Activated CD8-positive, alpha-beta memory T cell treated with anti-CD3 and anti-CD28 coated beads, Interleukin-2, amount 50 U/mL, for 48 hours (primary cell): ENCODE measurements around the gene CYB561D2.
A peak's percentile ranks its signal among the peaks of the same experiment; 100 is the strongest.
"Not testable (repeated sequence)": the region's sequence is repeated elsewhere in the genome, so short reads cannot be mapped to it uniquely, and the experiment has no call there.

Experiments used
- DNase-seq: peaks from one replicate; pipeline ENCODE4 v3.0.0-alpha.2; 2020

The CYB561D2 gene, protein sequence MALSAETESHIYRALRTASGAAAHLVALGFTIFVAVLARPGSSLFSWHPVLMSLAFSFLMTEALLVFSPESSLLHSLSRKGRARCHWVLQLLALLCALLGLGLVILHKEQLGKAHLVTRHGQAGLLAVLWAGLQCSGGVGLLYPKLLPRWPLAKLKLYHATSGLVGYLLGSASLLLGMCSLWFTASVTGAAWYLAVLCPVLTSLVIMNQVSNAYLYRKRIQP

DNA sequence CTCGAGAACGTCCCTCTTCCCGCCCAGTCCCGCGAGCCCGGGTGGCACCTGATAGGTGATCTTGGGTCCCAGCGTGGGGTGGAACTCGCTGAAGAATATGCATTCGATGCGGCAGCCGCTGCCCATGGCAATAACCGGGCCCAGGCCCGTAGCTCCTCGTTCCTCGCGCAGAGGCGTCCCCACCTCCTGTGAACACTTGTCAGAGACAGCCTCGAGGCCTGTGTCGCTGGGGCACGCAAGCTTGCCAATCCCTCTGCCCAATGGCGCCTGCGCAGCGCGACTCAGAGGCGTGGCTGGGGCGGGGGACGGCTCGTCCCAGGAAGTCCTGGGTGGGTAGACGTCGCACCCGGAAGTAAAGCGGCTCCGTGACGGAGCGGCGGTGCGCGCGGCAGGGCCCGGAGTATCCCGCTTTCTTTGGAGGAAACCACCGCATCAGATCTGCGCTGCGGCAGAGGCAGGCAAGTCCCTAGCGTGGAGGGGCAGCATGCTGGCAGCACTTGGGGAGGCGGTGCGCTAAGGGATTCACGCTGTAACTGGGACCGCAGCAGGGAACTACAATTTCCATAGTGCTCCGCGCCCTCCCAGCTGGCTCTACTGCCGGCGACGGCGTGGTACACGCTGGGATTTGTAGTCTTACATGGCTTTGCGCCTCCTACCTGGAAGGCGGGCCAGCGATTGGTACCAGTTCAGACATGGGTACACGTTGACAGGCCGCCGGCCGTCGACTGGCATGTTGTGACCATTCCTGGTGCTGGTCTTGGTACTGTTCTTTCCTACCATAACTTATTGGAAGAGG lies at the start of gene CYB561D2, which contains the start of gene NPRL2:
TSS of gene CYB561D2 (plus strand) at position 336 of the 796 bp plus-strand sequence. CDS start 572 bp downstream, outside the sequence.
TSS of gene NPRL2 (minus strand) at position 249 of the 796 bp plus-strand sequence. CDS start at position 126, 123 bp downstream.
- peak; percentile 99 for DNase-seq

DNA sequence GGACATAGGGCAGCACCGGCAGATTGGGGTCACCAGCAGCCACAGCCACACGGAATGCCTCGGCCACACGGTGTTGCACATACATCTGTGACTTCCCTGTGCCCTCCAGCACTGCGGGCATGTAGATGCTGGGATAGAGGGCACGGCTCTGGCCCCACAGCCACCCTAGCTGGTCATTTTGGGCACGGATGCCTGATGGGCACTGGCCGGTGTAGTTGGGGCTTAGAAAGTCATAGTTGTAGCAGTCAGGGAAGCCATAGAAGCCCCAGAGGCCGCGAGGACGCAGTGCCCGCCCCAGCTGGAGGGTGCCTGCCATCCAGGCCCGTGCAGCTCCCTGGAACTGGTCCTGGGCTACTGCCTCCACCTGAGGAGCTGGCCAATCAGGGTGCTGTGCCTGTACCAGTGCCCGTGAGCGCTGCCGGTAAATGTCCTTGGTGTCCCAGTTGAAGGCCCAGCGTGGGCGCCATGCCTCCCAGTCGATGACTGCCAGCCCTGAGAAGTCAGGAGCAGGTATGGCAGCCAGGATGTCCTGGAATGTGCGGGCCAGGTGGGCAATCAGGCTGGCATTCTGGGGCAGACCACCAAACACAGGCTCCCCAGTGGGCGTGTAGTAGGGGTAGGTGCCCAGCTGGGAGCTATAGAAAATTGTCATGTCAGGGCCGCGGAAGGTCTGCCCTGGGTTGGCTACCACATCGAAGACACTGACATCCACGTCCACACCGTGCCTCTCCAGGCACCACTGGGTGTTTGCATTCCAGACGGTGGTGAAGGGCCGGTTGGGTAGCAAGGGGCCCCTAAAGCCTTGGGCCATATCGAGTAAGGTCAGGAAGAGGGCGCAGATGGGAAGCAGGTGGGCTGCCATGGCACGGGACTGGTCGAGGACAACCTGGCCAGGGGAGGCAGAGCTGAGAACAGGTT lies 48.3 kb upstream of the CYB561D2 start:
- DNase-seq = no peak

DNA sequence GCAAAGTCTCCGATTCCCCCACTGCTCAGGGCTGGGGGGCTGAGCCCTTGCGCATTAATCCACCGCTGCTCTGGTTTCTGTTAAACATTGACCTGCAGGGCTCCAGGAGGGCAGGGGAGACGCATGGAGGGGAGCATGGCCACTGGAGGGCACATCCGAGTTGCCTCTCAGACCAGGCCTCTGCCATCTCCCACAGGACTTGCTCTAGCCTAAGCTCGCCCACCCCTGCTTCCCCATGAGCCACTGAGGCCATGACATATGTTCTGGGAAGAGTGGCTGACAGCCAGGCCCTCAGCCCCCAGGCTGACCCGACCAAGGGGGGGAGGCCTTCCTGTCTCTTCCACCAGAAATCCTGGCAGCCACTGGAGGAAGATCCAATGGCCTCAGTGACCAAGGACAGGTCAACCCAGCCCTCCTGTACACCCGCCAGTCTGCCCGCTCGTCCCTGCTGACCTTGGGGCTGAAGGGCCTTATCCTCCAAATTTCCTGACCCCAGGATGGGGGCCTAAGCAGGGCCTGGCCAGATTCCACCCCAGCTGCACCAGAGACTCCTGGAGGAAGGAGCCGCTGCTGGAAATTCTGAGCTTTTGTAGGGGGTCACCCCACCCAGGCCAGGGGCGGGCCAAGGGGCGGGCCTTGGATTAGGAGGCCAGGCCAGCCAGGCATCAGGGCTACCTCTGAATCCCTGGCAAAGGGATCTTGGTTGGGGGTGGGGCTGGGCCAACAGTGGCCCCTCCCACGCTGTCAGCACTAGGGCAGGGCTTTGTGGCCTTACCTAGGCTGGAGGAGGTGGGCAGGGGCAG lies 47.4 kb upstream of the CYB561D2 start, which contains the start of gene HYAL1:
TSS of gene HYAL1 (minus strand) at position 562 of the 803 bp plus-strand sequence. CDS start 618 bp downstream, outside the sequence.
- no peak for DNase-seq

DNA sequence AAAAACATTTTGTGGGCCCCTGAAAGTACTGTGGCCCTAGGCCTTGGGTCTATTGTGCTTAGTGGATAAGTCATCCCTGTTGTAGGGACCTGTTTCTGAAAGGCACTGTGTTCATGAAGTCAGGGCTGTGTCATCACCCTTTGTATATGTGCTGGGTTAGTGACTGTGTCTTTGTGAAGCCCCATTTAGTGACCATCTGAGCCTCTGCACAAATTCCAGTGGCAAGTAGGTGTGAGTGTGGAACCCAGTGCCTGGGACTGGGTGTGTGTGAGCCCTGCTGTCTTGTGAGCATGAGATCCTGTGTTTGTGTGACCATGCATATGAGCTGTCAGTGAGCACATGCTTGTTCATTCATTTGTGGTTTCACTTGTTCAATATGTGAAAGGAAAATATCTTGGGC lies 46.1 kb upstream of the CYB561D2 start:
- DNase-seq = no peak

DNA sequence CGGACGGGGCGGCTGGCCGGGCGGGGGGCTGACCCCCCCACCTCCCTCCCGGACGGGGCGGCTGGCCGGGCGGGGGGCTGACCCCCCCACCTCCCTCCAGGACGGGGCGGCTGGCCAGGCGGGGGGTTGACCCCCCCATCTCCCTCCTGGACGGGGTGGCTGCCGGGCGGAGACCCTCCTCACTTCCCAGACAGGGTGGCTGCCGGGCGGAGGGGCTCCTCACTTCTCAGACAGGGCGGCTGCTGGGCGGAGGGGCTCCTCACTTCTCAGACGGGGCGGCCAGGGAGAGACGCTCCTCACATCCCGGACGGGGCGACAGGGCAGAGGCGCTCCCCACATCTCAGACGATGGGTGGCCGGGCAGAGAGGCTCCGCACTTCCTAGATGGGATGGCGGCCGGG lies 38.6 kb upstream of the CYB561D2 start:
- DNase-seq = not testable (repeated sequence)

DNA sequence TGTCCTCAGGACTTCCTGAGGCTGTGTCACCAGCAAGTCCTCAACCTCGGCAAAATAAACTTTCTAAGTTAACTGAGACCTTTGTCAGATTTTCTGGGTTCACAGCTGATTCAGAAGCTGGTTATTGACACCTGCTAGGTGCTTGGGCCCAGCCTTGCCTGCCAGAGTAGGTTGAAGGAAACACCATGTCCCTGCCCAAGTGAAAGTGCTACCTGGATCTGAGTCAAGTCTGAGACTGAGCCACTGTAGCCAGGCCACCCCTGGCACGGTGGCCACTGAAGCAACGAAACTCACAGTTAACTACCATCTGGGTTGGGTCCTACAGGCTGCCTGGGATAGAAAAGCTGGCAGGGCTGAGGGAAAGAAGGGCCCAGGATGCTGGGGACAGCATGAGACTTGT lies 36.3 kb upstream of the CYB561D2 start:
- no peak for DNase-seq

DNA sequence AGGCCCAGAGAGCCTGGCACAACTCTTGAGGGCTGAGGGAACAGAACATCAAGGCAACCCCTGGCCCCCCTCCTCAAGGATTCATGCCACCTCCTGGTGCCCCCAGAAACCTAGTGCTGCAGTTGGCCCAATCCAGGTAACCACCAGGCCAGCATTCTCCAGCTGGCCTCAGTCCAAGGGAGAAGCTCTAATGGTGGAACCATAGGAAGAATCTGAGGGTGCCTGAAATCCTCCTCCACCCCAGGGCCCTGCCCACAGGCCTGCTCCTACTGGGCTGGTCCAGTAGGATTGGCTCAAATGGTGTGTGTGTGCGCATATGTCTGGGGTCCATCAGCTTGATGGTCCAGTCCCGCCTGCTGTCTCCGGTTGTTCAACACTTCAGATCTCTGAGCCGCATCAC lies 35.8 kb upstream of the CYB561D2 start:
- DNase-seq = no peak

DNA sequence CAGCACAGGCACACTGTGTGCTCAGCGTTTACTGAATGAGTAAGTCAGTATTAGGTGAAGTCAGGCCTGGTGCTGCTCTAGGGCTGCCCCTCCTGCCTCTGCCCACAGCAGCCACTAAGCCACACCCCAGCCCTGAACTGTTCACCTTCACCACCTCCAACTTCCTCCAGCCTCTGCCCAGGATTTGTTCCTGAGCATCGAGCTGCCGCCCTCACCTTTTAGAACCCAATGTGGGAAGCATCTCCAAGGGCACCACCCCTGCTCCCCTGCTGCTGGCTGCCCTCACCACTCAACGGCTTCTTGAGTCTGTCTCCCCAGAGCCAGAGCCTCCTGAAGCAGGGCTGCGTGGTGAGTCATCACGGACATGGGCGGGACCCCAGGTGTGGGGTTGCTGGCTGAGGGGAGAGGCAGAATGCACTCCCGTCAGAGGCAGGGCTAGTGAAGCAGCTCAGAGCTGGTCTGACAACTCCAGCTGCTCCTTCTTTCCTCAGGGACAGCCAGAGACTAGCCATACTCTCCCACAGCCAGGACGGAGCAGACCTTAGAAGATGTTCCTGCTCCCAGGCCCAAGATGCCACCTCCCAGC lies 33.9 kb upstream of the CYB561D2 start:
- DNase-seq = peak; percentile 80

DNA sequence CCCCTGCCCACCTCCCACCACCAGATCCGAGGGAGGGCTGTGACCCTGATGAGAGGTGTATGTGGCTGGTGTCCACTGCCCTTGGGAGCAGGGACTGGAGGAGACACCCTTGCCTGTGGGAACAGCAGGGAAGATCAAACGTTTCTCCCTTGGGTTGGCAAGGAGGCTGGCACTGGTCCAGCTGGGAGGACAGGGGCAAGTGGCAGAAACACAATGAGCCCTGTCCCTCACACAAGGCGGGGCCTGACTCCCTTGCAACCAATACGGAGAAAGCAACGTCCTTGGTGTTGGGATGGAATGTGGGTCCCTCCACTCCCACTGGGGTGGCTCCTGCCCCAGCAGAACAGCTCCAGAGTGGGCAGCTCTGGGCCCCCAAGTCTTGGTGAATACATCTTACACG lies 33.4 kb upstream of the CYB561D2 start:
- DNase-seq = no peak

DNA sequence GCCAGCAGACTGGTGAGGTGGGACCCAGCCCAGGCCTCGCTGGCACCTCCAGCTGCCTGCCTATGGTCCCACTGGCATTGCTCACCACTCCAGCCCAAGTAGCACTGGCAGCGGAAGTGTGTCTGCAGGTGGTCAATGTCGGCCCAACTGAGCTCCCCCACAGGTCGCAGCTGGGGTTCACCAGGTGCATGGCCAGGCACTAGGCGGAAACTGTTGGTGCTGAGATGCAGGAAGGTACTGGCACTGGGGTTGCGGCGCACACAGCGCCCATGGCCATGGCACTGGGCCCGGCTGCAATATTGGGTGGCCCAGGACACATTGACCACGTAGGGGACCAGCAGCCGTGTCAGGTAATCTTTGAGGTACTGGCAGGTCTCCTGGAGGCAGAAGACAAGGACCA lies 32.5 kb upstream of the CYB561D2 start:
- DNase-seq = no peak

DNA sequence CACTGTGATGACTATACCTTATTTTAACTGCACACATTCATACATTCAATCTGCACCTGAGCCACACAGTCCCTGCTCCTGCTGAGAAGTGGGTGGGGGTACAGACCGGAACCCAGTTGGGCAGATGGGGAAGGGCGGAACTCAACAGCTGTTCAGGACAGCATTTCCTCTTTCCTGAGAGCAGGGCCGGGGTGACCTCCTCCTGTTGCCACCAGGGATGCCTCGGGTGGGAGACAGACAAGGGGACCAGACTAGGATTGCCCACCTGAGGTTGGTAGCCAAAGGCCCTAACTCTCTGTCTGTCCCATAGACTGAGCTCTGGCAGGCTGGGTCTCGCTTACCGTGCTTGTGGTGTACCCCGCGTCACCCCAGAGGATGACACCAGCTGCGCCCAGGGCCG lies 32.0 kb upstream of the CYB561D2 start:
- DNase-seq = no peak

DNA sequence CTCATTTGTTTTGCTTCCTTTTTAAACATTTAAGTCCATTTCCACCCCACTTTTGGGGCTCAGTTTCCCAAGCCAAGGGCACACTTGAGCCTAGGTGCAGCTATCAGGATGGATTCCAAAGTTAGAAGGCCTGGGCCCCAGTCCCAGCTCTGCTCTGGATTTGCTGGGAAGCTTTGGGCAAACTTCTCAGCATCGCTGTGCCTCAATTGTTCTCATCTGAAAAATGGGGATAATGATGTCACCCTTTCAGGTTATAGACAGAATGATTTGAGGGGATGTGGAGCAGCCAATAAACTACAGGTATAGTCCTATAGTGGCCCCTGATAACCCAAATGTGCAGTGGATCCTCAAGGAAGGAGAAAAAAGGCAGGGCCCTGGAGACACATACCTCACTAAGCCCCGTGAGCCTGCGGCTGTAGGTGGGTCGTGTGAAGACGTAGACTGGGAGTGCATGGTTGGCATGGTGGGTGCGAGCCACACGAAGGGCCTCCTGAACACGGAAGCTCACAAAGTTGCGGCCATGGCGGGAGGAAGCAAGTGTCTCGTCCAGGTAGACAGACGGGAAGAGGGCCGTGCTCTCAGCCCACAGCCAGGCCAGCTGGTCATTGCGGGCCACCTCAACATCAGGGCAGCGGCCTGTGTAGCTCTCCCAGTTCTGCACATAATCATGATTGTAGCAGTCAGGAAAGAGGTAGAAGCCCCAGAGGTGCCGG lies 31.3 kb upstream of the CYB561D2 start:
- DNase-seq = no peak

DNA sequence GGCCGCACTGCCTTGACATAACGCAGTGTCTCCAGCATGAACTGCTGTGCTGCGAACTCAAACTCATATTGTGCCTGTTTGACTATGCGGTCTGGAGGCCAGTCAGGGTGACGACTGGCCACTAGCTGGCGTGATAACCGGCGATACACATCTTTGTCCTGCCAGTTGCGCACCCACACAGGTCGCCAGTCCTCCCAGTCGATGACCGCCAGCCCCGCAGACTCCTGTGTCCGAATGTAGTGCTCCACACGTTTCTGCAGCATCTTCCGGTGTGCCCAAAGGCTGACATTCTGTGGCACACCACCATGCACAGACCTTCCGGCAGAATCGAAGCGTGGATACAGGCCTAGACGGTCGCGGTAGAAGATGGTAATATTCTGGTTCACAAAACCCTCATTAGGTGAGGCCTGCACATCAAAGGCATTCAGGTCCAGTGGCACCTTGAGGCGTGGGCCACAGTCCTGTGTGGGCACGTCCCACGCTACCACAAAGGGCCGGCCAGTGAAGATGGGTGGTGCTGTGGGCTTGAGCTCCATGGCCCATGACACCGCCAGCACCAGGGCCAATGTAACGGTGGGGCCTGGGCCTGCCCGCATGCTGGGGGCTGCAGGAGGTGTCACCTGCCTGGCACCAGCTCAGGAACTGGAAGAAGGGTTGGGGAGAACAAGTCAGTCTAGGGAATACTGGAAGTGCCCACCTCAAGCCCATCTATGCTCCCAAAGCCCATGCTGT lies 30.6 kb upstream of the CYB561D2 start:
- no peak for DNase-seq

DNA sequence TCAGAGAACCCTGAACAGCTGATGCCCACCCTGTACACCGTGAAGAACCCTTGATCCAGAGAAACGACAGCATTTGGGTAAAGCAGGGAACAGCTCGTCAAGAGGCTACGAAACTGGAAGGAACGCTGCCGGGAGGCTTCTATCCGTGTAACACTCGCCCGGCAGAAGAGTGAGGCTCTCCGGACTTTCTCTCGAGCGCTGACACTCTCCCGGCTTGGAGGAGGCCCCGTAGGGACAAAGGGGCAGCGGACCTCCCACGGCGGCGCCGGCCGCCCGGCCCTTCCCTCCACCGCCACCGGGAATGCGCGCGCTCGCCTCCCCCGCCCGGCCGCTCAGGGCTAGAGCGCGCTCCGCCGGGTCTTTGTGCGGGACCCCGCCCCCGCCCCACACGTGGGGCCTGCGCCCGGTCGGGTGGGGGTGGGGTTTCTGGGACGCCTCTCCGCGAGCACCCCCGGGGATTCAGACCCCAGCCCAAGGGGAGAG lies 29.8 kb upstream of the CYB561D2 start:
- no peak for DNase-seq

DNA sequence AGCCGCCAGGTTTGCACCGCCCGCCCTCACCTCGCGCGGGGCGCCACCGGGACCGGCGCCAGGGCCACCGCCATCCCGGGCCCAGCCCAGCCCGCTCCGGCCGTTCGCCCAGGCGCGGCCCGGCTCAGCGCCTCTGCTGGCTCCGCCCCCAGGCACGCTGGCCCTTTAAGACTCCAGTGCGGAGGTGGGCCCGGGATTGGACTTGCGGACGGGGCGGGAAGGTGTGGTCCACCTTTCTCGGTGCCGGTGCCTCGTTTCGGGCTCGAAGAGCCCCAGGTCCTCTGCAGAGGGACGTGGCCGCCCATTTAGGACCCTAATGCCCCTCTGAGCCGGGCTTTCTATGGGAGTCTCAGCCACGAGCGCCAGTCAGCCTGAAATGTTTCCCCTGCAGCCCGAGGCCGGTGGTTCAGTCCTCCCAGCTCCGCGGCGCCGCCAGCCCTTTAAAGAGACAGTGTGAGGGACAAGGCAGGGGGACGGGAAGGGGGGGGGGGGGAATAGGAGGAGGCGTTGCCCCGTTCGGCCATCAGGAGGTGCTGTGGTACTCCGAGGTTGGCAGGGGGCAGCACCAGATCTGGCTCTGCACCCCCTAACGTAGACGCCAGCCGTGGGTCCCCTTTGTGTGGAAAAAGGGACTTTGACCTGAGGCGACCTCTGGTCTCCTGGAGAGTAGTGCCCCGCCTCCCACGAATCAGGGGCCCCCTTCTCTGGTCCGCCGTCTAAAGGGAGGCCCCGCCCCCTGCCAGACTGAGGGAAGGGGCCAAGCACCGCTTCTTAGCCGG lies 29.1 kb upstream of the CYB561D2 start:
- DNase-seq = peak; percentile 90

DNA sequence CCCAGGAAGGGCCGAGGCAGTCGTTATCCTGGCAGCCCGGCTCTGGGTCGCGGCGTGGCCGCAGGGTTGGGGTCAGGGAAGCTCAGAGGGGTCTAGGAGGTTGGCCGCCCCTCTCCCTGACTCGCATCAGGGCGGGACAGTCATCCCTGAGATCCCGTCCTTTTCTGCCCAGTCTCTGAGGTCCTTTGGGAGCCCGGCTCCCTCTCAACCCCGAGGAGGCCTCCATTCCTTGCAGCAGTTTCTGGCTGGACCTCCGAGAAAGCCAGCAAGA lies 28.6 kb upstream of the CYB561D2 start:
- no peak for DNase-seq

DNA sequence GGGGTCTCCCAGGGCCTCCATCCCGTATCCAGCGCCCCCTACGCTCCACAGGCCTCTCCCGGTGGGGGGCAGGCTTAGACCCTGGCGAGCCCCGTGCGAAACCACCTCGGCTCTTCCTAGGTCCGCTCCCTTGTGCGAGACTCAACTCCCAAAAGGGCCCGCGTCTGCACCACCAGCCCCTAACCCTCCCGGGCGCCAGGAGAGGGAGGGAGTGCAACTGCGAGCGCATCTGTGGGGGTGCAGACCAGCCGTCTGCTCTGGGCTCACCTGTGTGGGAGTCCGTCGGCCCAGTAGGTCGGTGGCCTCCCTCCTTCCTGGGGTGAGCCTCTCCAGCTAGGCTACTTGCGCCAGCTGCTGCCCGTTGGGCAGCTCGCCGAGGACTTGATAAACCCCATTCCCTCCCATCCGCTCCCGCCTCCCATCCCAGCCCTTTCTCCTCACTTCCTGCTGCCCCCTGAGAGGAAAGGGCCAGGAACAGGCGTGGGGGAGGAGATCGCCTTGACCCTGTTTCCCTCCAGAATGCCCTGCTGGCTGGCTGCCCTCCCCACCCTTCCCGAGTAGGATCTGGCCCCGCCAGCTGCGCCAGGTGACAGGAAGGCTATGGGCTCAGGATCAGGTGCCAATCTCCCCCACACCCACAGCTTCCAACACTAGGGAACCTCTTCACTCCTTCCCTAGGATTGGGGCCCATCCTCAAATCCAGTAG lies 28.1 kb upstream of the CYB561D2 start, which contains the start of gene HYAL2:
TSS of gene HYAL2 (minus strand) at position 360 of the 706 bp plus-strand sequence. CDS start 2,256 bp downstream, outside the sequence.
- no peak for DNase-seq

DNA sequence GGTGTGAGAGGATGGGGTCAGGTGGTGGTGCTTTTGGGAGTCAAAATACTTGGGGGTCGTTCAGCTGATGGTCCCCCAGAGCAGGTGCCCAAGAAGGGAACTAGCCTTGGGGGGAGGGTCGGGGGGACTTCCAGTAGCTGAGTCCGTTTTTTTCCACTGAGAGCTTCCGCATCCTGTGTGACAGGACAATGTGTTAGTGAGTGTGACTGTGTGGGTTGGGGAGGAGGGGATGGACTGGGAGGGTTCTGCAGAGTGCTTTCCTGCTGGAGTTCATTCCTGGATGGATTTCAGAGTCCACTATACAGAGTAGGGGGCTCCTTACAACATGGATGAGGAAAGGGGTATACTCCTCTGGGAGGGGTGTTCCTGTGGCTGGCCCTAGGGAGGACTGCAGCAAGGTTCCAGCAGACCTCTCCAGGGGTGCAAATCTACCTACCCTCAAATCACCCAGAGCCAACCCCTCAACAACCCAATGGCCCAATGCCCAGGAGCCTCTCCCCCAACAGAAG lies 27.5 kb upstream of the CYB561D2 start:
- DNase-seq = no peak
